Stimulated activated CD4-positive, alpha-beta T cell treated with anti-CD3 and anti-CD28 coated beads, Interleukin-2, amount 100 ng/mL, for 48 hours (primary cell): ENCODE data around the gene PLEKHF1.
"Not testable (repeated sequence)": the region's sequence is repeated elsewhere in the genome, so short reads cannot be mapped to it uniquely, and the experiment has no call there.

Source experiments
- DNase-seq, 2 donors: peaks; one replicate each; pipeline ENCODE4 v3.0.0-alpha.2; 2020

PLEKHF1 gene

DNA sequence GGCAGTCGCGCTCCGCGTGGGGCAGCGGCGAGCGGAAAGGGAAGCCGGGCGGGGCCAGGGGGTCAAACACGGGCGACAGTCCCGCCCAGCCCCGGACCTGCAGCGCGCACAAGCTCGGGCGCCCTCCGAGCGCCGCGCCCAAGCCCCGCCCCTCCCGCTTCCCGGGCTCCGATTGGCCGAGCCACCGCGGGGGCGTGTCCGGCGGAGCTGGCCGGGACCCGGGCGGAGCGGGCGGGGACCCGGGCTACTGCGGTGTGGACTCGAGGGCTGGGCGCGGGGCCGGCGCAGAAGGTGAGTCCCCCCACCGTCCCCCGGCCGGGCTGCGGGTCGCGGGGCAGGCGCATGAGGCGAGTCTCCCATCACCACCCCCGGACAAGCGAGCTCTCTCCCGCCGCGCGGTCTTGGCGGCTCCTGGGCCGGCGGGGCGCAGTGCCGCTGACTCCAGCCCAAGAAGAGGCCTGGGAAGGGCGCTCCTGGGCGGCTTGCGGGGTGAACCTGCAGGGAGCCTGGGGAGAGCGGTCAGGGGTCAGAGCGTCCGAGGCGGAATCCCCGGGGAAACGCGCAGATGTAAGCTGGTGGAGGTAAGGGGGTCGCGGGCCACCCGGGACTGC lies at the start of gene PLEKHF1:
Gene PLEKHF1 (plus strand): TSS at position 247 of the 611 bp plus-strand sequence. CDS start 8,379 bp downstream, outside the sequence.
- peak; percentile 84 to 86 for DNase-seq

GRCh38 chr19:29615891-29616425 lies 49.3 kb upstream of the PLEKHF1 start:
- no peak for DNase-seq

DNA sequence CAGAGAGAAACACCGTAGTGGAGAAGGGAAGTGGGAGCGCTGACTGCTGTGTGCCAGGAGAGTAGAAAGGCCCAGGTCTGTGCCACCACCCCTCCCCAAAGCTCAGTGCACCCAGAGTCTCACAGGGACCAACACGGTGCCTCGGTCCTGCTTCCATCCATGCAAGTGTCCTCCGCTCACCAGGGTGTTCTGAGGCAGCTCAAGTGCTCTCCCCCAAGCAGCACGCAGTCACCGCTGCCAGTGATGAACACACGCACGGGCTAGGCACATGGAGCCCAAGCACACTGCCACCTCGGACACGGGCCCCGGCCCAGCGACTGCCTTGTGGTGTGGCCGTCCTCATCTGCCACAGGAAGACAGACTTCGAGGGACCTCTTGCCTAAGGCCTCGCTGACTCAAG lies 48.7 kb upstream of the PLEKHF1 start:
- no peak for DNase-seq

GRCh38 chr19:29617366-29618266 lies 47.6 kb upstream of the PLEKHF1 start:
- no peak for DNase-seq

DNA sequence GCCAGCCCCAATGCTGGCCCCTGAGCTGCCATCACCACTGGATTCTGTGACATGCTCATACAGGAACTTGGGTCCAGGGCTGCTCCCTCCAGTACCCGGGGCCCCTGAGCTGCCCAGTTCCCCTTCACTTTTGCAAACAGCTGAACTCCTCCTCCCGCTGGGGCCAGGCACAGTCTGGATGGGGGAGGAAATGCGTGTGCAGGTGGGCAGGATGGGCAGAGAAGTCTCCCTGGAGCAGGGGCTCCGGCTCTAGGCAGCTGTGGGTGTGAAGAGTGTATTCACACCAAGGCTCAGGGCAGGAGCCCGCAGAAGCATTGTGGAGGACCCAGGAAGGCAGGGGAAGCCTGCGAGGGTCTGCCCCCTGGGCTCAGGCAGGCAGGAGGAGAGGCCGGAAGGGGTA lies 46.8 kb upstream of the PLEKHF1 start:
- no peak for DNase-seq

DNA sequence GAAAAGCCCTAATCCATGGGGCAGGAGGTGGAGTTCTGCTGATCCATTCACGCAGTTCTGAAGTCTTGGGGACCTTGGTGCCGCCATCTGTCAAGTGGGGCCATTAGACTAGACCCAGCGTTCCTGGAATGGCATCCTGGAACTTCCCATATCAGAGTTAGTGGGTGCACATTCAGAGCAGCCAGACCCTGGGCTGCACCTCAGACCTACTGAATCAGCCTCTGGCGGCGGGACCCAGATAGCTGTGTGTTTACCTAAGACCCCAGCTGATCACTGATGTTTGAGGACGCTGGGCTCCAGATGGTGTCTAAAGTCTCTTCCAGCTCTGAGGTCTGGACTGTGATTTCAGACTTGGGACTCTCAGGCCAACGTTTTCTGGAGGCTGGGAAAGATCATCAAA lies 46.4 kb upstream of the PLEKHF1 start:
- DNase-seq = no peak

- DNase-seq = peak; percentile 23 to 56
Observed at GRCh38 chr19:29620931-29621351, 44.3 kb upstream of the PLEKHF1 start.

DNA sequence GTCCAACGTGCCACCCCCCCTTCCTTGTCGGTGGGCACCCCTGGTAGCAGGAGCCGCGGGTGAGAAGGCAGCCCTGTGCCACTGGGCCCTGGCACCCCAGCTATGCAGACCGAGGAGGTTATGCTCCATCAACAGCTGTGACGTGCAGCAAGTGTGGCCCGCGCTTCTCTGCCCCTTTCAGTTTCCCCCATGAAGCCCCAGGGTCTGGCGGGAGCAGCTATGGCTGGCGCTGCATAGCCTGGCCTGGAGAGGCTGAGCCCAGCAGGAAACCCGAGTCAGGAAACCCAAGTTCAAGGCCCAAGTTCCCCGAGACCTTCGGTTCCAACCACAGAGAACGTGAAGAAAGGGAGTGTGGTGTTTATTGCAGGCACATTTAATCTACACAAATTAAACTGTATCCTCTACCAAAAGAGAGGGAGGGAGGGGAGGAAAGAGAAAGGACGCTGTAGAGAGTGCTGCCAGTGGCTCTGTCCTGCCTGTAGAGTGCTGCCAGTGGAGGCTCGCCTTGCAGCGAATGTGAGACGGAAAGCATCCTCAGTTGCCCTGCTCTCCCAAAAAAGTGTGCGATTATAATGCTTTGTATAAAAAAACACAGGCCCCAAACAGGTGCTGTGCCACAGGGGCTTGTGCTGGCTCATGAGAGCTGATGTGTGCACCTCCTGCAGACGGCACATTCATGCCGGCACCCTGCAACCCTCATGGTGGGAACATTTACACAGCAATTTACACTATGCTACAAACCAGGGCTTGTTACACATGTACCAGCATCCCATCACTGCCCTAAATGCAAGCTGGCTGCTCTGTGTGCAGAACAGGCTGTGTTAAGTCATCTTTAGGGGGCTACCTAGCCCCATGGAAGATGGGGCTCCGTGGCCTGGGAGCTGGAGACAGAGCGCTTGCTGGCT lies 42.8 kb upstream of the PLEKHF1 start:
- peak in 1 of 2 donors; percentile 28 for DNase-seq

DNA sequence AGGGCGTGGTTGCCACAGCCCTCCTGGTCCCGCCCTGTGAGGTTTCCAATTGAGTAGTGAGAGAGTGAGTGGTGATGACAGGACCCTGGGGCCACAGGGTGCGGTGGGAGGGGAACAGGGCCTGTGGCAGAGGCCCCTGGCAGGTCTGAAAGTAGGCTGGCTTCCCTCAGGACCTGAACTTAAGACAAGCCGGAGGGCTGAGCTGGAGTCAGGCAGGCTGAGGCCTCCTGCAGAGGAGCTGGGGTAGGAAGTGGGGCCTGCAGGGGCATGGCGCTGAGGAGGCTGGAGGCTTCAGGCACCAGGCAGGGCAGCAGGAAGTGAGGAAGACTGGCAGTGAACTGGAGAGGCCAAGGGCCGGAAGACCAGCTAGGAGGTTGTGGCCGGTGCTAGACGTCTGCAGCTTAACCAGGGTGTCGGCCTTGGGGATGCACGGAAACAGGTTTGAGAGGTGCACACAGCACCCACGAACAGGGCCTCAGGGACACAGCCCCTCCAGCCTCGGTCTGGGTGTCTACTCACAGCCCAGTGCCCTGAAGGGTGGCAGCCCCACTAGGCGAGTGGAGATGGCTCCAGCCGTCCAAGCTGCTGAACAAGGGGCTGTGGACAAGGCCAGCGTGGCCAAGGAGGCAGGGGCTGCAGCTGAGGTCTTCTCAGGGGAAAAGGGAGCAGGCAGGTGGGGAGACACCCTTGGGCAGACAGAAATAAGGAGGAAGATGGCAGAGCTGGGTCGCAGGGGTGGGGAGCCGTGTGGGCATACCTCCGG lies 41.4 kb upstream of the PLEKHF1 start:
- DNase-seq = peak; percentile 54 to 63

DNA sequence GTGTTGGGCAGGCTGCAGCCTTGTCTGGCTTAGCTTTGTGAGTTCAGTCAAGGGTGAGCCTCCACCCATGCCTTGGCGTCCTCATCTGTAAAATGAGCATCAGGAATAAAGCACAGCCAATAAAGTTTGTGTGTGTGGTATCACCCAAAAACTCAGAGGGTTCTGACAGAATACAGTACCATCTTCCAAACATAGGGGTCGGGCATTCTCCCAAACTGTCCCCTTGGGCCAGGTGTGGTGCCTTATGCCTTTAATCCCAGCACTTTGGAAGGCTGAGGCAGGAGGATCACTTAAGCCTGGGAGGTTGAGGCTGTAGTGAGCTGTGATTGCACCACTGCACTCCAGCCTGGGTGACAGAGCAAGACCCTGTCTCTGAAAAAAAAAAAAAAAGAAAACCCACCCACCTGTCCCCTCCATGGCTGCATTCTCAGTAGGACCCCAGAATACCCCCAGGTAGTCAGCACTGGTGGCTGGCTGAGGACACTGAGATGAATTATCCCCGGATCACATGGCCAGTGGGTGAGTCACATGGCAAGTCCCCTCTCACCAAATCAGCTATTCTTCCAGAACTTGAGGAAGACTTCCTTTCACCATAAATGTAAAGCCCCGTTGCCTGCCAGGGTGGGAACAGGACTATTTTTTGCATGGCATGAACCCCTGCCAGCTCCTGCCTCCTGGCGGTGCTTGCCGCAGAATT lies 40.6 kb upstream of the PLEKHF1 start:
- no peak for DNase-seq

GRCh38 chr19:29625186-29625651 lies 40.0 kb upstream of the PLEKHF1 start:
- no peak for DNase-seq

- no peak for DNase-seq
Observed at GRCh38 chr19:29626386-29626785, 38.9 kb upstream of the PLEKHF1 start.

DNA sequence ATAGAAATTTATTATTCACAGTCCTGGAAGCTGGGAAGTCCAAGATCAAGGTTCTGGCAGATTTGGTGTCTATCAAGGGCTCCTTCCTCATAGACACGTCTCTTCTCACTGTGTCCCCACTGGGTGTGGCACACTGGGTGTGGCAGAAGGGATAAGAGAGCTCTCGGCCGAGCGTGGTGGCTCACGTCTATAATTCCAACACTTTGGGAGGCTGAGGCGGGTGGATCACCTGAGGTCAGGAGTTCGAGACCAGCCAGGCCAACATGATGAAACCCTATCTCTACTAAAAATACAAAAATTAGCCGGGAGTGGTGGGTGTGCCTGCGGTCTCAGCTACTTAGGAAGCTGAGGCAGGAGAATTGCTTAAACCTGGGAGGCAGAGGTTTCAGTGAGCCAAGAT lies 38.4 kb upstream of the PLEKHF1 start:
- not testable (repeated sequence) for DNase-seq

- no peak for DNase-seq
Observed at GRCh38 chr19:29628661-29629385, 36.4 kb upstream of the PLEKHF1 start.

GRCh38 chr19:29629836-29630534 lies 35.3 kb upstream of the PLEKHF1 start:
- DNase-seq = no peak

DNA sequence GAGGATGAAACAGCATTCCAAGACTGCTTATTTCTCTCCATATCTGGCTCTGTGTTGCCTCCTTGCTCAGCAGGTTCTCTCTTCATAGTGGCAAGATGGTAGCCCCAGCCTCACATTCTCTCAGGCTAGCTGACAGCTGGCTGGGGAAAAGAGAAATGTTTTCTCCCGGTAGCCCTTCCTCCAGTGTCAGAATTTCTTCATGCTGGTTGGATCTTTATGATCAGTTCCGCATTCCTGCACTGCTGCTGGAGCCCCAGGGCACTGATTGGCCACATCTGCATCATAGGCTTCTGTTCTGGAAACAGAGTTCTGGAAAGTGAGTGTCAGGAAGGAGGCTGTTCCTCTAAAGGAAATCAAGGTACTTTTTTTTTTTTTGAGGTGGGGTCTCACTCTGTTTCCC lies 34.6 kb upstream of the PLEKHF1 start:
- no peak for DNase-seq

GRCh38 chr19:29631450-29631849 lies 33.8 kb upstream of the PLEKHF1 start:
- no peak for DNase-seq

GRCh38 chr19:29634002-29634401 lies 31.3 kb upstream of the PLEKHF1 start:
- no peak for DNase-seq

DNA sequence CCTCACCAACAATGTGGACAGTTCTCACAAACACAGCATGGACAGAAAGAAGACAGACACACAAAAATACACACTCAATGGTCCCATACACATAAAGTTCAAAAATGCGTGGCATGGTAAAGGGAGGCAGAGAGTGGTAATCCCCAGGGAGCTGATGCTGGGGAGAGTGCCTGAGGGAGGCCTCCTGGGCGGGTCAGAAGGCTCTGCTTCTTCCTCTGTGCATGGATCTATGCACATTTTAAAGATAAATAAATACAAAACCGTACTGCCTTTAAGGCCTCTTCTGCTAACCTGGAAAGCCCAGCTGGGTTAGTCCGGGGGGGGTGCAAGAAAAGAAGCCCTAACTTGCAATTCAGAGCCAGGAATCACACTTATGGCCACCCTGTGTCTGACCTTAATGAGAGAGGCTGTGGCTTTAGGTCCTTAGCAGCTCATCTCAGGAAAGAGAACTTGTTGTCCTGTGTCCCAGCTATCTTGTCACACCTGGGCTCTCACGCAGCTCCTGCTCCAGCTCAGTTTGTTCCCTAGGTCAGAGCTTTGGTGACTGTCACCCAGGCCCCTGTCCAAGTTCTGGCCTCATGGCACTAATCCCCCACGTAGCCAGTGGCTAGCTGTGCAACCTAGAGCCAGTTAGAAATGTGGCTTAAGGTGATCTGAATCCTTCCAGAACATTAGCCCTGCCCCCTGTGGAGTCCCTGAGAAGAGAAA lies 30.7 kb upstream of the PLEKHF1 start:
- no peak for DNase-seq
